Measurements from ENCODE around the gene ROR2.

The ROR2 gene

DNA sequence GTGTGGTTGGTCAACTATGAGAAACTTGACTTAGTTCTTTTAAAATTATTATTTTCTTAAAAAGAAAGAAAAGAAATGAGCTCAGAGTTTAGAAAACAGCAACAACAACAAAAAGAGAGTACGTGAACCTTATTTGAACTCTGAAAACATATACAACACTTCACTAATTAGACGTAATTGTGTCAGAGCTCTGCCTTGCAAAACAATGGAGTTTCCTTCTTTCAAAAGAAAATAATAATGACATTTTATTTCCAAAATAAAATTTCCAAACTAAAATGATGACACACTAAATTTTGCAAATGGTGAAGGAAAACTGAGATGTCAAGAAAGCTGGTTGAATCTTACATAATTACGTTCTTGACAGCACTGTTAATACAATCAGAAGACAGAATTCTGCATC is 15.4 kb downstream of the ROR2 start:
- H3K4me3 ChIP-seq (IDR thresholded peaks at IDR 0.05; ENCODE audit: insufficient read depth, low read depth, low read length), result no peak overlapping the region
- H3K4me2 ChIP-seq, result no peak overlapping the region
- no peak overlapping the region for H2AFZ ChIP-seq (ENCODE audit: low read depth)
- H3K79me2 ChIP-seq (ENCODE audit: insufficient read depth, low read depth), result no peaks in the 10 kb centered on the region
- TF ChIP-seq, protein P1, sequence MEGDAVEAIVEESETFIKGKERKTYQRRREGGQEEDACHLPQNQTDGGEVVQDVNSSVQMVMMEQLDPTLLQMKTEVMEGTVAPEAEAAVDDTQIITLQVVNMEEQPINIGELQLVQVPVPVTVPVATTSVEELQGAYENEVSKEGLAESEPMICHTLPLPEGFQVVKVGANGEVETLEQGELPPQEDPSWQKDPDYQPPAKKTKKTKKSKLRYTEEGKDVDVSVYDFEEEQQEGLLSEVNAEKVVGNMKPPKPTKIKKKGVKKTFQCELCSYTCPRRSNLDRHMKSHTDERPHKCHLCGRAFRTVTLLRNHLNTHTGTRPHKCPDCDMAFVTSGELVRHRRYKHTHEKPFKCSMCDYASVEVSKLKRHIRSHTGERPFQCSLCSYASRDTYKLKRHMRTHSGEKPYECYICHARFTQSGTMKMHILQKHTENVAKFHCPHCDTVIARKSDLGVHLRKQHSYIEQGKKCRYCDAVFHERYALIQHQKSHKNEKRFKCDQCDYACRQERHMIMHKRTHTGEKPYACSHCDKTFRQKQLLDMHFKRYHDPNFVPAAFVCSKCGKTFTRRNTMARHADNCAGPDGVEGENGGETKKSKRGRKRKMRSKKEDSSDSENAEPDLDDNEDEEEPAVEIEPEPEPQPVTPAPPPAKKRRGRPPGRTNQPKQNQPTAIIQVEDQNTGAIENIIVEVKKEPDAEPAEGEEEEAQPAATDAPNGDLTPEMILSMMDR (conservative IDR thresholded peaks at IDR 0.05; ENCODE audit: low read depth, low read length), result no peak
- no peak overlapping the region for H3K9ac ChIP-seq
- H3K27me3 ChIP-seq (ENCODE audit: insufficient read depth, low read depth), result no peaks in the 10 kb centered on the region
- H3K4me1 ChIP-seq (ENCODE audit: low read depth, poor library complexity, severe bottlenecking), result peaks cover 6% of the 10 kb centered on the region
- H3K27ac ChIP-seq, result no peak overlapping the region
- no peaks in the 10 kb centered on the region for H3K36me3 ChIP-seq (ENCODE audit: insufficient read depth)
- H4K20me1 ChIP-seq (ENCODE audit: insufficient read depth), result no peaks in the 10 kb centered on the region

DNA sequence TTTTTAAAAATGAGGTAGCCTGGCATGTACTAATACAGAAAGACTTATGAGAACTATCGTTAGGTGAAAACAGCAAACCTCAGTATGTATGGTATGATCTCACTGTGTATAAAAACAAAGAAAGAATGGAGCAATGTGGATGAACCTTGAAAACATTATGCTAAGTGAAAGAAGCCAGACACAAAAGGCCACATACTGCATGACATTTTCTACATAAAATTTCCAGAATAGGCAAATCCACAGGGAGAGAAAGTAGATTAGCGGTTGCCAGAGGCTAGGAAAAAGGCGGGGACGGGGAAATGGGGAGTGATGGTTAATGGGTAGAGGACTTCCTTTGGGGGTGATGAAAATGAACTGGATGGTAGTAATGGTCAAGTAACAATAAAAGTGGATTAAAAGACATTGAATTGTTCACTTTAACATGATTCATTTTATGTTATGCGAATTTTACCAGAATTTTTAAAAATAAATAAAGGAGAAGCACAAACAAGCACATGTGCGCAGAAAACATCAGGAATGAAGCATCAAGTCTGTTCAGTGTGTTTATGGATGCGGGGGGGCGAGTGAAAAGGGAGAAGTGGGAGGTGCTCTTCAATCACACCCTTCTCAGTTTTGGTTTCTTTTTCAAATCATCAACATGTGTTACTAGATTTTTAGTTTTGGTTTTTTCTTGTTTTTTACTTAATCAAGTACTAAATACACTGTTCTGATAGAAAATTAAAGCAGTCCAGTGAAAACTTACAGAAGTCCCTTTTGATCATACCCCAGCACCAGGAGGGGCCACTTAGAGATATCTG is 16.3 kb downstream of the ROR2 start:
- TF ChIP-seq, protein P1 (conservative IDR thresholded peaks at IDR 0.05; ENCODE audit: low read depth, low read length), result no peak
- H2AFZ ChIP-seq (ENCODE audit: low read depth), result no peak overlapping the region
- no peaks in the 10 kb centered on the region for H4K20me1 ChIP-seq (ENCODE audit: insufficient read depth)
- H3K4me2 ChIP-seq, result no peak overlapping the region
- H3K79me2 ChIP-seq (ENCODE audit: insufficient read depth, low read depth), result no peaks in the 10 kb centered on the region
- H3K27me3 ChIP-seq (ENCODE audit: insufficient read depth, low read depth), result no peaks in the 10 kb centered on the region
- no peak overlapping the region for H3K27ac ChIP-seq
- no peak overlapping the region for H3K4me3 ChIP-seq (IDR thresholded peaks at IDR 0.05; ENCODE audit: insufficient read depth, low read depth, low read length)
- H3K9ac ChIP-seq, result no peak overlapping the region
- H3K36me3 ChIP-seq (ENCODE audit: insufficient read depth), result no peaks in the 10 kb centered on the region
- peaks cover 6% of the 10 kb centered on the region for H3K4me1 ChIP-seq (ENCODE audit: low read depth, poor library complexity, severe bottlenecking)

GRCh38 chr9:91930475-91930874 is 19.6 kb downstream of the ROR2 start:
- H3K27ac ChIP-seq, result no peak overlapping the region
- TF ChIP-seq, protein P1 (conservative IDR thresholded peaks at IDR 0.05; ENCODE audit: low read depth, low read length), result no peak
- no peak overlapping the region for H3K4me3 ChIP-seq (IDR thresholded peaks at IDR 0.05; ENCODE audit: insufficient read depth, low read depth, low read length)
- H3K36me3 ChIP-seq (ENCODE audit: insufficient read depth), result no peaks in the 10 kb centered on the region
- H3K4me2 ChIP-seq, result no peak overlapping the region
- no peak overlapping the region for H3K9ac ChIP-seq
- no peaks in the 10 kb centered on the region for H3K79me2 ChIP-seq (ENCODE audit: insufficient read depth, low read depth)
- no peak overlapping the region for H2AFZ ChIP-seq (ENCODE audit: low read depth)
- peaks cover 6% of the 10 kb centered on the region for H3K4me1 ChIP-seq (ENCODE audit: low read depth, poor library complexity, severe bottlenecking)
- H4K20me1 ChIP-seq (ENCODE audit: insufficient read depth), result no peaks in the 10 kb centered on the region
- no peaks in the 10 kb centered on the region for H3K27me3 ChIP-seq (ENCODE audit: insufficient read depth, low read depth)

DNA sequence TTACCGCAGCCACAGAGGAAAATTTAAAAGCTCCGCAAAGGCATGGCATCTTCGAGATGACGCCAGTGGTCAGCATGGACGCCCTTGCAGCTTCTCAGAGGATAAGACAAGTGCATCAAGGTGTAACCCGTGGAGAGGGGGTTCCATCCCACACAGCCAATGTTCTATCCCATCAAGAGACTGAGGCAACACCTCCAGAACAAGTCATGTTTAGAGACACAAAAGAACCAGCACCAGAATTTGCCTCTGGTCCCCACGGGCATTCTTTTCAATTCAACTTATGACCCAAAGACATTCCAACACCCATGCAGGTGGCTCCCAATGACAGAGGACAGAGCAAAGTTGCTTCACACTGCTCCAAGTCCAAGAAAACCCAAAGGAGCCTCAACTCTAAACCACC is 20.7 kb downstream of the ROR2 start:
- TF ChIP-seq, protein P1 (conservative IDR thresholded peaks at IDR 0.05; ENCODE audit: low read depth, low read length), result no peak
- H3K79me2 ChIP-seq (ENCODE audit: insufficient read depth, low read depth), result no peaks in the 10 kb centered on the region

More for the DNA sequence above, 20.7 kb downstream of the ROR2 start:
- H3K9ac ChIP-seq, result no peak overlapping the region
- H3K4me1 ChIP-seq (ENCODE audit: low read depth, poor library complexity, severe bottlenecking), result peaks cover 3% of the 10 kb centered on the region
- H2AFZ ChIP-seq (ENCODE audit: low read depth), result no peak overlapping the region
- no peaks in the 10 kb centered on the region for H4K20me1 ChIP-seq (ENCODE audit: insufficient read depth)
- no peak overlapping the region for H3K27ac ChIP-seq
- no peaks in the 10 kb centered on the region for H3K36me3 ChIP-seq (ENCODE audit: insufficient read depth)
- no peaks in the 10 kb centered on the region for H3K27me3 ChIP-seq (ENCODE audit: insufficient read depth, low read depth)
- no peak overlapping the region for H3K4me2 ChIP-seq
- no peak overlapping the region for H3K4me3 ChIP-seq (IDR thresholded peaks at IDR 0.05; ENCODE audit: insufficient read depth, low read depth, low read length)

Measured in KMS-11 (cell line).